ENCODE data around the gene CHRM4. TPM values are rescaled to one million over a fixed set of nuclear protein-coding genes. Genes with fewer than 3 reads are reported as not detected.
"Not testable (repeated sequence)": the region's sequence is repeated elsewhere in the genome, so short reads cannot be mapped to it uniquely, and the experiment has no call there.

The CHRM4 gene
- total RNA-seq, 1 donor from 2014 or later = 0.35 TPM

GRCh38 chr11:46376258-46377050 is 15.1 kb downstream of the CHRM4 start:
- DNase-seq (no peak), ATAC-seq (no peak)
- TF ChIP-seq CTCF (IDR thresholded peaks at IDR 0.05) = no peak

GRCh38 chr11:46375392-46376101 is 16.0 kb downstream of the CHRM4 start:
- no peak for DNase-seq
- TF ChIP-seq CTCF (IDR thresholded peaks at IDR 0.05) = no peak

More at GRCh38 chr11:46376258-46377050, 15.1 kb downstream of the CHRM4 start:
- Histone ChIP-seq H3K27ac (no peak overlapping the region), H3K4me1 (peaks cover 11% of the 10 kb centered on the region), H3K27me3 (no peaks in the 10 kb centered on the region), H3K9me3 (no peaks in the 10 kb centered on the region), H3K36me3 (peaks cover 42% of the 10 kb centered on the region), H3K4me3 (no peak overlapping the region)
- intact Hi-C loops (cut with DNase I) = no loop called here

GRCh38 chr11:46374815-46375214 is 16.8 kb downstream of the CHRM4 start:
- H3K4me3 ChIP-seq = no peak overlapping the region
- intact Hi-C loops (cut with DNase I) = no loop called here
- no peaks in the 10 kb centered on the region for H3K27me3 ChIP-seq
- H3K27ac ChIP-seq = no peak overlapping the region
- H3K4me1 ChIP-seq = peaks cover 4% of the 10 kb centered on the region
- DNase-seq (no peak), ATAC-seq (no peak)
- peaks cover 51% of the 10 kb centered on the region for H3K36me3 ChIP-seq
- TF ChIP-seq CTCF (IDR thresholded peaks at IDR 0.05) = no peak
- H3K9me3 ChIP-seq = no peaks in the 10 kb centered on the region

More at GRCh38 chr11:46375392-46376101, 16.0 kb downstream of the CHRM4 start:
- Histone ChIP-seq H3K4me3 (no peak overlapping the region), H3K36me3 (peaks cover 49% of the 10 kb centered on the region), H3K4me1 (peaks cover 11% of the 10 kb centered on the region), H3K9me3 (no peaks in the 10 kb centered on the region), H3K27ac (no peak overlapping the region), H3K27me3 (no peaks in the 10 kb centered on the region)
- no peak for ATAC-seq
- intact Hi-C loops (cut with DNase I) = no loop called here

- Histone ChIP-seq H3K4me1 (no peaks in the 10 kb centered on the region), H3K27ac (no peak overlapping the region), H3K36me3 (peaks cover 51% of the 10 kb centered on the region), H3K4me3 (no peak overlapping the region), H3K27me3 (no peaks in the 10 kb centered on the region), H3K9me3 (no peaks in the 10 kb centered on the region)
- intact Hi-C loops (cut with DNase I) = no loop called here
- no peak for ATAC-seq
- no peak for DNase-seq
- TF ChIP-seq CTCF (IDR thresholded peaks at IDR 0.05) = no peak
These were observed 17.5 kb downstream of the CHRM4 start for GRCh38 chr11:46373787-46374740.

GRCh38 chr11:46372501-46372900 is 19.1 kb downstream of the CHRM4 start:
- ATAC-seq; H3K27me3 ChIP-seq; DNase-seq; H3K4me1 ChIP-seq; H3K9me3 ChIP-seq; intact Hi-C loops (cut with DNase I); H3K4me3 ChIP-seq; H3K27ac ChIP-seq: not testable (repeated sequence)
- H3K36me3 ChIP-seq = peaks cover 60% of the 10 kb centered on the region
